Pons (tissue), 1 donor: ENCODE results near the gene NLRP5.
"Not testable (repeated sequence)": the region's sequence is repeated elsewhere in the genome, so short reads cannot be mapped to it uniquely, and the experiment has no call there.

ENCODE experiments used
- DNase-seq: peaks from one replicate; pipeline ENCODE4 v3.0.0-alpha.2; 2016; ENCODE audit warnings: low spot score

Gene NLRP5

DNA sequence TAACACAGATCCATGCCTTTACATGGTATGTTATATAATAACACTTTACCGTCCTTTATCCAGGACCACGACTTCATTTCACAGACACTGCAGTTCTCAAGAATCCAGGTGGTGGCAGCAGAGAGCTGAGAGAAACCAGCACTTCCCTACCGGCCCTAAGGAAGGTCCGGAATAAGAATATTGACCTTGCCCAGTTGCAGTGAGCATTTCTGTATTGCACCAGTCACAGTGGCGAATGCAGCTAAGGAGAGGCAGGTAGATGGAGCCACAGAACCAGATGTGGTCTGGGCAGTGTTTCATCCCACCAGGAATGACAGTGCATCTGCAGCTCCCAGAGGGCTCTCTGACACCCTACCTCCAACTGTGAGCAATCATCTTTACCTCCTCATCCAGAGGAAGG, 89.9 kb downstream of the NLRP5 start:
- DNase-seq, result peak; percentile 35

DNA sequence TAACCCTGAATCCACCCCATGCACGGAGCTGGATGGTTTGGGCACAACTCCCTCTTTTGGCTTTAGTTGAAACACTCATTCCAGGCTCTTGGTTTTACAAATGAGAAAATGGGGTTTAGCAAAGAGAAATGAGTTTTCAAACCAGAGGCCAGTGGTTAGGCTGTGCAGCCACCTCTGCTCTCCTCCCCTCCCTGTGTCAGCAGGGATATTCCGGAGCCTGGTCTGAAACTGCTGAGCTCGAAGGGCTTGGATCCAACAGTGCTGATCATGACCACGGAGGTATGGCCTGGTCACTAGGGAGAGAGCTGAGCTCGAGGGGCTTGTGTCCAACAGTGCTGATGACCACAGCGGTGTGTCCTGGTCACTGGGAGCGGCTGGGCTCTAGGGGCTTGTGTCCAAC, 93.0 kb downstream of the NLRP5 start:
- DNase-seq, result no peak

DNA sequence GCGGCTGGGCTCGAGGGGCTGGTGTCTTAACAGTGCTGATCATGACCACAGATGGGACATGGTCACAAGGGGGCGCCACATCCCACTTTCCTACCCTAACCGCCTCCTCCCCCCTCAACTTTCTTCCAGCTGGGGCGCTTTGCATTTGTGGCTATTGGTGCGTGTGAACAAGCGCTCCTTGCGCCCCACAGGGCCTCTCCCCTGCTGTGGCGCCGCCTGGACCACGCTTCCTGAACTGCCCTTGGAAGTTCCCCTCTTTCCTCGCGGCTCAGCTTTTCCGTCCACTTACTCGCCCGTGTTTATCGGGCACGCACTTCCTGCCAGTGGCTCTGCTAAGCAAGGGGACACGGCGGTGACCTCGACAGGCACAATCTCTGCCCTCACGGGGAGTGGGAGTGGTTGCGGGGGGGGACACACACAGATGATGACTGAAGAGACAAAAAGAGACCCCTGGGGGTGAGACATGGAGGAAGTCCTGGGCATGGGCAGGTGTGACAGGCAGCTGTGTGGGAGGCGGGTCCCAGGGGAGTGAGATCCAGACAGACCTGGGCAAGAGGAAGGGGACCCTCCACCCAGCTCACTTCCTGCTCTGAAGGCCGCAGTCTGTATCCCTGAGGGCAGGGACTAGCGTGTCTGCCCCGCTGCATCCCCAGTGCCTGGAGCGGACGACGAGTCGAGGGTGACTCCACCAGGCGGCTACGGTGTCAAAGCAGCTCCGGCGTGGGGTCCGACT, 94.3 kb downstream of the NLRP5 start:
- DNase-seq, result peak; percentile 52

DNA sequence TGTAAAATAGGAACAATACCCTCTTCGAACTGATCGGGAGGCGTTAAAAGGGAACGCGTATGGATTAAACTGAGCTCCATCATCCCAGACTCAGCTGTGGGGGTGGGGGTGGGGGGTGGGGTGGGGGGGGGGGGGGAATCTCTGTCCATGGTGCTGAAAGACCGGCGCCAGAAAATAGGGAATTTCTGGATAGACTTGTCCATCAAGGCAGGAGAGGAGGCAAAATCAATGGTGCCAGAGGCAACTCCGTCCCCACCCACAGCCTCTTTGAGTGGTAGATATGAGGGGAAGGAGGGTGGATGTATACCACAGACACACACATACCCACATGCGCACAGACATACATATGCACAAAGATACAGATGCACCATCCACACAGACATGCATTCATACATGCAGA, 97.1 kb downstream of the NLRP5 start:
- no peak for DNase-seq

DNA sequence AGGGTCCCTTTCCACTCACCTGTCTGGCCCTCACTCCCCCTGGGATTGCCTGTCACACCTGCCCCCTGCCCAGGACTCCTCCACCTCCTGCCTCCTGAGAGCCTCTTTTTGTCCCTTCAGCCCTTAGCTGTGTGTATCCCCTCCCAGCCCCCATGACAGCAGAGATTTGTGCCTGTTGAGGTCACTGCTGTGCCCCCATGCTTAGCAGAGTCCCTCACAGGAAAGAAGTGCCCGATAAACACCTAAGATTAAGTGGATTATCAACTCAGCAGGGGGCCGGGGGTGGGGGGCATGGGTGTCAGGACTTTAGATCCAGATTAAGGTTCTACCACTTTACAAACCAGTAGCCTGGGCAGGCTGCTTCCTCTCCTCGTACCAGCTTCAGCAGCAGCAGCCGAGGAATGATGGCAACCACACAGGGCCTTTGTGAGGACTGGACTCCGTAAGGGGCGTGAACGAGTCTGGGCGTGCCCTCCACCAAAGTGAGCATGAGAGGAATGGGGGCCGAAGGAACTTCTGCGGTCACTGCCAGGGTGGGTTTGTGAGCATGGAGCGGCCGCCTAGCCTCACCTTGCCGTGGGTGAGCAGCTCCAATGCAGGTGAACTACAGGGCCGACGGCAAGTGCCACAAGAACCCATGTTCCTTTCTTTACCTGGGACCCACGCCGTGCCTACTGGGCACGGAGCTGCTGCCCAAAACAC, 98.4 kb downstream of the NLRP5 start:
- no peak for DNase-seq

DNA sequence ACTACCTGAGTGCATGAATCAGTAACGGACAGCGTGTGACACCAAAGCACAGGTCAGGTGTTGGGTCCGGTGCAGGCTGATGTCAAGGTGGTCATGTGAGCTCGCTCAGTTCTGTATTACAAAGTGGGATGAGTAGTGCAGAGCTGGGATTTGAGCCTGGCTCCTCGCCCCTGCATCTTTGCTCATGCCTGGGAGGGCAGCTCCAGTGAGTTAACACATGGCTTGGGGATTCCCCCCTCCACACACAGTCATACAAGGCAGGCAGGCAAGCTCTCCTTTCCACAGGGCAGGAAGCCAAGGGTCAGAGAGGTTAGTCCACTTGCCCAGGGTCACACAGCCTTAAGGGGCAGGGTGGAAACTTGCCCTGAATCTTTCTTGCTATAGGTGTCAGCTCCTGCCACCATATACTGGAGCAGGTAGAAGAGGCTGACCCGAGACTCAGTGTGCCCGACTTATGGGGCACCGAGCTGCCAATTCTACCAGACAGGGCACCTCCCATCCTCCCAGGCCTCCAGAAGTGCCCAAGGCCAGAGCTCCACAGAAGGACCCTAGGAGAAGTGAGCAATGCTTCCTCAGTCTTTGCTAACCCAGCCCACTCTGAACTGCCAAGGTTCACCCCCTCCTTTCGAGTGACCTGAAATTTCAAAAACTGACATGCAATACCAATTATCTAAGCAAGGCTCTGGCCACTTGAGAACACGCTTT, 99.1 kb downstream of the NLRP5 start:
- no peak for DNase-seq

DNA sequence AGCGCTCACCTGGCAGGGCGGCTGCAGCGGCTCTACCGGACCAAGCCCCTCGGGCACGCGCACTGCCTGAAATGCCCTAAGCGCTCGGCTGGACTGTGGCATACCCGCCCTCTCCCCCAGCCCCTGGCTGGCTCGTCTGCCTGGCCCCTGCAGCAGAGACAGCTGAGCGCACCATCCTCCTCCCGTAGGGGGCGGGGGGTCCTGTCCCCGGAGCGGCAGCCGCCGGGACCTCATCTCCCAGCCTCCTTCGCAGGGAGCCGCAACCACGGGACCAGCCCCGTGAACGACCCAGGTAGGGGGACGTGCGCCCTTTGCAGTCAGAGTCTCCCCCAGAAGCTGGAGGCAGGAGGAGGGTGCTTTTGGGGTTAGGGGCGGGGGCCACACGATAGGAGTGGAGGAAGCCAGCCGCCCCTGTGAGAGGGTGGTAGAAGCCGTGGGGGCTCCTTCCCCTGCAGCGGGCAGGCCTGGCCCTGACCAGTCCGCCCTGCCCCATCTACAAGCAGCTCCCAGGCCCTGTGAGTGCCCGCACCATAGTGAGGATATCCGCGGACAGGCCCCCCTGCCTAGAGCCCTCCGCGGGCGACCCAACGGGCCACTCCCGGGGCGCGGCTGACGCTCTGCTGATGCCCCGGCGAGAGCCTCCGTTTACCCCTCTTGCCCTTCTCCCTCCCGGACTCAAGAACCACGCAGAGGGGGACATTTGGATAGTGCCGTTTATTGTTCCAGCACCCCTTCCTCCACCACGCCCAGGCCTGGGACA, 100.3 kb downstream of the NLRP5 start:
- no peak for DNase-seq

DNA sequence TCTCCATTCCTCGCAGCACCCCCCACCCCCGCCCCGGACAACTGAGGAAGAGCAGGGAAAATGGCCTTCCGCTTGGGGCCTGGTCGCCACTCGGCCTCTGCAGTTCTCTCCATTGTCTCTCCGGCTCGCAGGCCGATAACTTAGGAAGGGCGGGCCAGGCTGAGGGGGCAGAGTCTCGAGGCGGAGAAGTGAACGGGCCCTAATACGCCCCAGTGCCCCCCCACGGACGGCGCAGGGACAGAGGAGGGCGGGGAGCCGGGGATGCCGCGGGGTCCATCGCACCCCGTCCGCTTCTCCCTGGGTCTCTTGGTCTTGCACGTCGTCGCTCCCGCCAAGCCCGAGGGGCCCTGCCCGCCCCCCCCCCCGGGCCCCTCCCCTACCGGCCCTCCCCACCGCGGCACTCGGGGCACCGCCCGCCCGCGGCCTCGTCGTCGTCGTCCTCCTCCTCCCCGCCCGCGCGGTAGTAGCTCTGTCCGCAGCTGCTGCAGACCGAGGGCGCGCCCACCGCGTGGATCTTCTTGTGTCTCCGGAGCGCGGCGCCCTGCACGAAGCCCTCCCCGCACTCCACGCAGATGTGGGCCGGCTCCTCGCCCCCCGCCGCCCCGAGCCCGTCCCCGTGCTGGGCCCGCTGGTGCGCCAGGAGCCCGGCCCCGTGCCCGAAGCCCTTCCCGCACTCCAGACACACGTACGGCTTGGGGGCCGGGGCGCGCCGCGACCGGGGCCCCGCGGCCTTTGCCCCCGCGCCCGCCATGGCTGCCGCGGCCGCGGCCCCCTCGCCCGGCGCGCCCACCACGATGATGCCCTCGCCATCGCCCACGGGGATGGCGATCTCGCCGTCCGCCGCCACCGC, 101.3 kb downstream of the NLRP5 start:
- no peak for DNase-seq

DNA sequence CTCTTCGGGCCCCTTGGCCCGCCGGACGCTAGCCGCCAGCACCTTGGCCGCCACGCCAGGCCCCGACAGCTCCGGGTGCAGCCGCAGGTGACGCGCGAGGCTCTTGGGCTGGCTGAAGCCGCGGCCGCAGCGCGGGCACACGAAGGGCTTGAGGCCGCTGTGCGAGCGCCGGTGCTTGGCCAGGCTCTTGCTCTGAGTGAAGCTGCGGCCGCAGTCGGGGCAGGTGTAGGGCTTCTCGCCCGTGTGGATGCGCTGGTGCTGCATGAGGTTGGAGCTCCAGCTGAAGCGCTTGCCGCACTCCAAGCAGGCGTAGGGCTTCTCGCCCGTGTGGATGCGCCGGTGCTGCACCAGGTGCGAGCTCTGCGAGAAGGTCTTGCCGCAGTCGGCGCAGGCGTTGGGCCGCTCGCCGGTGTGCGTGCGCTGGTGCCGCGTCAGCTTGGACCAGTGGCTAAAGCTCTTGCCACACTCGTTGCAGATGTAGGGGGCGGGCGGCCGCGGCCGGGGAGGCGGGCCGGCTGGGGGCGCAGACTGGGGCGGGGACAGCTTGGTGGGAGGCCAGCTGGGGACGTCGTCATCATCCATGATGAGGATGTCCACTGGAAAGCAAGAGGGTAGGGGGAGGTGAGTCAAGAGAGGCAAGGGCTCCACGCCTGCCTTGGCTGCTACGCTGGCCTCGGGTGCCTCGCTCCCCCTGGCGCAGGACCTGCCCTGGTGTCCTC, 102.1 kb downstream of the NLRP5 start:
- no peak for DNase-seq

DNA sequence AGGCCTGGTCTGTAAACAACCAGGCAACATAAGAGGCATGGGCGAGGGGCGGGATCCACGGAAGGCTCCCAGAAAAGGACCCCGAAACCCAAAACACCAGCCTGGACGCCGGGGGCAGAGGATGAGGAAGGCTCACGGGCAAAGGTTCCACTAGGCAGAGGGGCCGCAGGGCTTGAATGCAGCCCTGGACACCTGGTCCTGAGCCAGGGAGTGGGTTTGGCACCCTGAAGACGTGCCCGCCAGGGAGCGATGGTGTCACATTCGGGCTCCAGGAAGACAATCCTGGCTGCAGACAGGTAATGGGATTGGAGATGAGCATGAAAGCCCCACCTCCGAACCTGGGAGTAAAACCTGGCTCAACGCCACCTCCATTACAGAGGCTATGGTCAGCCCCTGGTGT, 102.8 kb downstream of the NLRP5 start:
- no peak for DNase-seq

DNA sequence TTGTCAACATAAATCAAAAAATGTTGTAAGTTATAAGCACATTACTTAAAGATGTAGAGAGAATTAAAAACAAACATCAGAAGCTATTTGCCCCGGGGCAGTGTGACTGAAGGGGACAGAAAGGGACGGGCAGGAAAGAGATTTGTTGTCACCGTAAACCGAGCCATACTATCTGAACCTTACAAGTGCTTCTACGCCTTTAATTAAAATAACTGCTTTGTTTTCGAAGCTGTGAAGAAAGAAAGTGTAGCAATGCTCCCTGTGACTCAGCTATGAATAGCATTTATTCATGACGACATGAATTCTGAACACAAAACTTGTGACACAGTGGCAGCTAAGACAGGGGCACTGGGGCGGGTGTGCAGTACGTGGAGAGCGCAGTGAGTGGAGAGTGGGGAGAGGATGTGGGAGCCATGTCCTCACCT, 104.5 kb downstream of the NLRP5 start:
- peak; percentile 65 for DNase-seq

DNA sequence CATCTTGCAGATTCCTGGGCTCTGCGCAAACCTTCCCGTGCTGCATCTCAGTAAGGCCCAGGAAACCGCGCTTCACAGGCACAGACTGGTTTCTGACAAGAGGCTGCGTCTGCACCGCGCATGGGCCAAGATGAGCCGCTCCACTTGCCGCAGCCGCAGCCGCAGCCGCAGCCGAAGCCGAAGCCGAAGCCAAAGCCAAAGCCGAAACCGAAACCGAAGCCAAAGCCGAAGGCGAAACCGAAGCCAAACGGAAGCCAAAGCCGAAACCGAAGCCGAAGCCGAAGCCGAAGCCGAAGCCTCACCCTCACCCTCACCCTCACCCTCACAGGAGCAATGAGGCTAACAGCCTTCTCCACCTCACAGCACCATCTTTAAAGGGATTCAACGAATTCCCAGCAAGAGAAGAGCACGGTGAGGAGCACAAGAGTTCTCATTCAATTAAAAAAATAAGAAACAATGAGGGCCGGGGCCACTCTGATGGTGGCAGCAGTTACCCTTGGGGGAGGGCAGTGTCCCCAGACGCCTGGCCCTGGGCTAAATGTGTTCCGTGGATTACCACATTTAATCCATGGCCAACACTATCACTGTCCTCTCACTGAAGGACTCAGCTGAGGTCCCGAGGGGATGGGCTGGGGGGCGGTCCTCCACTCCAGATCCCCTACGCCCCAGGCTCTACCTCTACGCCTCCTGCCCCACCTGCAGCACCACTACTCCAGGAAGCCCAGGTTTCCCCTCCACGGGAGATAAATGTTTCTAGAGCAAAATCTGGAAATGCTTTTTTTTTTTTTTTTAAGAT, 105.4 kb downstream of the NLRP5 start:
- no peak for DNase-seq

DNA sequence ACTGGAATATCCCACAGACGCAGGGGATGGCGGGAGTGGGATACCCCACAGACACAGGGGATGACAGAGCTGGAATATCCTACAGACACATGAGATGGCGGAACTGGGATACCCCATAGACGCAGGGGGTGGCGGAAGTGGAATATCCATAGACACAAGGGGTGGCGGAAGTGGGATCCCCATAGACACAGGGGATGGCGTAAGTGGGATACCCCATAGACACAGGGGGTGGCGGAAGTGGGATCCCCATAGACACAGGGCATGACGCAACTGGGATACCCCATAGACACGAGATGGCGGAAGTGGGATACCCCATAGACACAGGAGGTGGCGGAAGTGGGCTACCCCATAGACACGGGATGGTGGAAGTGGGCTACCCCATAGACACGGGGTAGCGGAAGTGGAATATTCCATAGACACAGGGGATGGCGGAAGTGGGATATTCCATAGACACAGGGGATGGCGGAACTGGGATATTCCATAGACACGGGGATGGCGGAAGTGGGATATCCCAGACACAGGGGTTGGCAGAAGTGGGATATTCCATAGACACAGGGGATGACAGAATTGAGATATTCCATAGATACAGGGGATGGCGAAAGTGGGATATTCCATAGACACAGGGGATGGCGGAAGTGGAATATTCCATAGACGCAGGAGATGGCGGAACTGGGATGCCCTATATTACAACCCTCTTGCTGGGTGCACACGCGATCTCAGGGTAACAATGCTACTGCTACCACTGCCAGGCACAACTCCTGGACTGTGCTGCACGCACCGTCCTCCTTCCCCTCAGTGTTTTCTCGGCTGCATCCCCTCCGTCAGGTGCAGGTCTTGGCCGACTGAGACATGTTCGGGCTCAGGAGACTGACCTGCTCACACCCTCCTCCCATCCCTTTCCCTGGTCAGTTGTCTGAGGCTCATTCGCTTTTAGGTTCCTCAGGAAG, 106.4 kb downstream of the NLRP5 start:
- no peak for DNase-seq

DNA sequence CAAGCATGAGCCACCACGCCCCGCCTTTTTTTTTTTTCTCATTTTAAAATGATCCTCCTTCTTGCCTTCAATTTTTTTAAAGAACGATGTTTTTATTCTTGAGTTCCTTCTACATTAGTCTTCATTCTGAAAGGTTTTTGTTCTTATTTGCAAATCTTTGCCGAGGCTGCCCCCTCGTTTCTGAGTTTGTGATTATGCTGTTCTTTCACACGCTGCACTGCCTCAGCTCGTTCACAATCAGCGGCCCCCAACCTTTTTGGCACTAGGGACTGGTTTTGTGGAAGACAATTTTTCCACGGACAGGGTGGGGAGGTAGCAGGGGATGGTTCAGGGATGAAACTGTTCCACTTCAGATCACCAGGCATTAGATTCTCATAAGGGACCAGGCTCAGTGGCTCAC, 107.9 kb downstream of the NLRP5 start:
- no peak for DNase-seq

DNA sequence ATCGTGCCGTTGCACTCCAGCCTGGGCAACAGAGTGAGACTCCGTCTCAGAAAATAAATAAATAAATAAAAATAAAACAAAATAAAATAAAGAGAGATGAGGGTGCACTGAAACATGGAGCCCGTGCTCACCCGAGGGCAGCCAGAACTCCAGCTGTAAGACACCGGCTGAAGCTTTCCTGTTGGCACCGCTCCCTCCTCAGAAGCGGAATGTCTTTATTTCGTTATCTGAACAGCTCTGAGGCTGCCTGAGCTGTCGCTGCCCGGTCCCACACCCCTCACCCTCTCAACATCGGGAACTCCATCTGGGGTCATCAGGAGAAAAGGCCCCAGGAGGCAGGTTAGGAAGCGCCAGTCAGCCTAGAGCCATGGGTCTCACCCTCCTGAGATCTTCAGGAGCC, 110.1 kb downstream of the NLRP5 start:
- no peak for DNase-seq

DNA sequence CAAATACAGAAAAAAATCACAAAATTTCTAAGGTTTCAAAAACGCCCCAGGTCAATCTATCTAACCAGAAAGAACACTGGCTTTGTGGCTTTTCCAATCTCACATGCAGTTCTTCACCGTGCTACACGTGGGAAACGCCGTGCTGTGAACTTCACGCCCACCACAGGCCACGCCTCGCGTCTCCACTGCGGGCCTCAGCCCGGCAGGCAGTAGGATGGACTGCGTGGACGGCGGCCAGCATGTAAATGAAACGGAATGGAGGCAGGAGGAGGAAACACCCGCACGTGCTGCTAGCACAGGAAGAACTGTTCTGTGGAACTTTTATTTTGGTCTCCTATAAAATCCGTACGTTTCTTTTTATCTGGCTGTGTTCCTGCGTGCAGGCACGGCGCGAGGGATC, 110.7 kb downstream of the NLRP5 start:
- DNase-seq, result no peak

DNA sequence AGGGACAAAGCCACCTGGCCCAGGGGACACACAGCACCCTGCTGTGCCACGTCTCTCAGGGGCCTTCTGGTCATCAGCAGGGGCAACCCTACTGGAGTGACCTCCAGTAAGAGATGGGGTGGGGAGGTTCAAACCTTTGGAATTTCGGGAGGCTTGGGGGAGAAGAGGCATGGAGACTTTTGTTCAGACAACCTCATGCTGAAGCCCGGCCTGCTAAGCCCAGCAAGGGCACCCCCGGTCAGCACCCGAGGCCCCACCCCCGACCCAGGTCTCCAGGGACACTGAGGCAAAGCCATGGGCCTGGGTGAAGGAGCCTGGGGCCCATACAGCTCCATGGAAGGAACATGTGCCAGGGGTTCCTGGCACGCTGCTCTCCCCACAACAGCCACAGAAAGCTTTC, 111.2 kb downstream of the NLRP5 start:
- DNase-seq, result no peak

DNA sequence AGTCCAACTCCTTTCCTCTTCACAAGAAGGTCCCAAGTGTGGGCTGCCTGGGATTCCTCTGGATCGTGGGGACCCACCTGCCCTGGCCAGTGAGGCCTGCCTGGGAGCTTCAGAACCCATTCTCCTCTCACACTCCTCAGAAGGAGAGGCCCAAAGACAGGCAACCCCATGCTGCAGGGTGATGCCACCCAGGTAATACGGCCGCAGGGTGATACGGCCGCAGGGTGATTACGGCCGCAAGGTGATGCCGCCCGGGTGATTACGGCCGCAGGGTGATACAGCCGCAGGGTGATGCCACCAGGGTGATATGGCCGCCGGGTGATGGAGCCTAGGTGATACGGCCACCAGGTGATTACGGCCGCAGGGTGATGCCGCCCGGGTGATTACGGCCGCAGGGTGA, 111.7 kb downstream of the NLRP5 start:
- DNase-seq, result not testable (repeated sequence)
